DND-41 (cell line): ENCODE measurements around the gene BCL2L1.

ENCODE experiments used
- EZH2 ChIP-seq: IDR thresholded peaks from 3 replicates; pipeline ENCODE4 v1.6.1; 2012; ENCODE audit warnings: borderline replicate concordance, low read depth, mild to moderate bottlenecking, moderate library complexity, low read length, inconsistent platforms; ENCODE audit not compliant: severe bottlenecking
- TF ChIP-seq, protein P1 (sequence below): IDR thresholded peaks from 2 replicates; pipeline ENCODE4 v1.5.1; 2012; ENCODE audit warnings: borderline replicate concordance, low read length, moderate library complexity, mild to moderate bottlenecking; ENCODE audit not compliant: poor library complexity, severe bottlenecking; ENCODE audit errors: extremely low read depth

- TF ChIP-seq, protein P1, sequence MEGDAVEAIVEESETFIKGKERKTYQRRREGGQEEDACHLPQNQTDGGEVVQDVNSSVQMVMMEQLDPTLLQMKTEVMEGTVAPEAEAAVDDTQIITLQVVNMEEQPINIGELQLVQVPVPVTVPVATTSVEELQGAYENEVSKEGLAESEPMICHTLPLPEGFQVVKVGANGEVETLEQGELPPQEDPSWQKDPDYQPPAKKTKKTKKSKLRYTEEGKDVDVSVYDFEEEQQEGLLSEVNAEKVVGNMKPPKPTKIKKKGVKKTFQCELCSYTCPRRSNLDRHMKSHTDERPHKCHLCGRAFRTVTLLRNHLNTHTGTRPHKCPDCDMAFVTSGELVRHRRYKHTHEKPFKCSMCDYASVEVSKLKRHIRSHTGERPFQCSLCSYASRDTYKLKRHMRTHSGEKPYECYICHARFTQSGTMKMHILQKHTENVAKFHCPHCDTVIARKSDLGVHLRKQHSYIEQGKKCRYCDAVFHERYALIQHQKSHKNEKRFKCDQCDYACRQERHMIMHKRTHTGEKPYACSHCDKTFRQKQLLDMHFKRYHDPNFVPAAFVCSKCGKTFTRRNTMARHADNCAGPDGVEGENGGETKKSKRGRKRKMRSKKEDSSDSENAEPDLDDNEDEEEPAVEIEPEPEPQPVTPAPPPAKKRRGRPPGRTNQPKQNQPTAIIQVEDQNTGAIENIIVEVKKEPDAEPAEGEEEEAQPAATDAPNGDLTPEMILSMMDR: peak; percentile 64
- no peak for TF ChIP-seq EZH2
These were observed 1.9 kb downstream of the BCL2L1 start for GRCh38 chr20:31720486-31721407.
